Chondrocyte (in vitro differentiated cells): ENCODE data around the gene RAB7B. TPM values are rescaled to one million over a fixed set of nuclear protein-coding genes. Genes with fewer than 3 reads are reported as not detected.

Experiments
- DNase-seq: peaks from one replicate; pipeline ENCODE4 v3.0.0; 2021; ENCODE audit warnings: mixed read lengths, low spot score
- H3K27ac Mint-ChIP-seq: one replicate; pipeline ENCODE4 v1.8.0; 2021; ENCODE audit warnings: mild to moderate bottlenecking, moderate library complexity, mixed read lengths; ENCODE audit not compliant: unreplicated experiment
- H3K27me3 Mint-ChIP-seq: 2 replicates; pipeline ENCODE4 v1.8.0; 2021; ENCODE audit warnings: low read depth, mixed read lengths
- H3K36me3 Mint-ChIP-seq: 2 replicates; pipeline ENCODE4 v1.8.0; 2021; ENCODE audit warnings: low read depth, mixed read lengths
- H3K4me1 Mint-ChIP-seq: 2 replicates; pipeline ENCODE4 v1.8.0; 2021; ENCODE audit warnings: low read depth, mild to moderate bottlenecking, mixed read lengths
- H3K4me3 Mint-ChIP-seq: one replicate; pipeline ENCODE4 v1.8.0; 2021; ENCODE audit warnings: mild to moderate bottlenecking, moderate library complexity, mixed read lengths; ENCODE audit not compliant: unreplicated experiment
- H3K9me3 Mint-ChIP-seq: 2 replicates; pipeline ENCODE4 v1.8.0; 2021; ENCODE audit warnings: low read depth, mixed read lengths
- total RNA-seq: library from RNA; stranded (reverse); gene quantifications from 3 replicates; pipeline ENCODE4 v1.2.1, GENCODE V29; 2021
- TF ChIP-seq, protein P1 (sequence below): fragments of 200-600 bp; sonication (generic); IDR thresholded peaks from 2 replicates; pipeline ENCODE4 v1.5.0; 2021; ENCODE audit warnings: antibody characterized with exemption, mild to moderate bottlenecking, moderate library complexity

The RAB7B gene
- total RNA-seq, 1 donor from 2014 or later: 4.5 TPM

DNA sequence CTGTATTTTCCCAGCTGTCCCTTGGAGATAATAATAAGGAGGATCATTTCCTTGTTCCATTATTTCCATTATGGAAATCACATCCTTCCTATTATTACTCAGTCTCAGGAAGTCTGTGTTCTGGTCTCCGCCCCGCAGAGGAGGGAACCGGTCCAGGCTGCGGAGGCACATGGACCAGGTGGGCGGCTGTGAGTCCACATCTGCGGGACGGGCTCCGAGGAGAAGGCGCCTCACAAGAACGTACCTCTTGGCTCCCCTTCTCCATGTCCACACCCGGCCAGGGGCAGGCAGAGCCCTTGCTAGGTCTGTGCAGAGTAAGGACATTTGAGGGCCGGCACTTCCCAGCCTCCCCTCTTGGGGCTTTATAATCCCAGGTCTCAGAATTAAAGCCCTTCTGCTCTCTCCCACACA lies 14.6 kb downstream of the RAB7B start:
- H3K36me3 Mint-ChIP-seq: peaks cover 24% of the 10 kb centered on the region
- DNase-seq: no peak
- H3K9me3 Mint-ChIP-seq: no peaks in the 10 kb centered on the region
- H3K4me3 Mint-ChIP-seq: no peak overlapping the region
- H3K27ac Mint-ChIP-seq: no peak overlapping the region
- H3K4me1 Mint-ChIP-seq: peaks cover 20% of the 10 kb centered on the region
- no peaks in the 10 kb centered on the region for H3K27me3 Mint-ChIP-seq
- TF ChIP-seq, protein P1, sequence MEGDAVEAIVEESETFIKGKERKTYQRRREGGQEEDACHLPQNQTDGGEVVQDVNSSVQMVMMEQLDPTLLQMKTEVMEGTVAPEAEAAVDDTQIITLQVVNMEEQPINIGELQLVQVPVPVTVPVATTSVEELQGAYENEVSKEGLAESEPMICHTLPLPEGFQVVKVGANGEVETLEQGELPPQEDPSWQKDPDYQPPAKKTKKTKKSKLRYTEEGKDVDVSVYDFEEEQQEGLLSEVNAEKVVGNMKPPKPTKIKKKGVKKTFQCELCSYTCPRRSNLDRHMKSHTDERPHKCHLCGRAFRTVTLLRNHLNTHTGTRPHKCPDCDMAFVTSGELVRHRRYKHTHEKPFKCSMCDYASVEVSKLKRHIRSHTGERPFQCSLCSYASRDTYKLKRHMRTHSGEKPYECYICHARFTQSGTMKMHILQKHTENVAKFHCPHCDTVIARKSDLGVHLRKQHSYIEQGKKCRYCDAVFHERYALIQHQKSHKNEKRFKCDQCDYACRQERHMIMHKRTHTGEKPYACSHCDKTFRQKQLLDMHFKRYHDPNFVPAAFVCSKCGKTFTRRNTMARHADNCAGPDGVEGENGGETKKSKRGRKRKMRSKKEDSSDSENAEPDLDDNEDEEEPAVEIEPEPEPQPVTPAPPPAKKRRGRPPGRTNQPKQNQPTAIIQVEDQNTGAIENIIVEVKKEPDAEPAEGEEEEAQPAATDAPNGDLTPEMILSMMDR: no peak

DNA sequence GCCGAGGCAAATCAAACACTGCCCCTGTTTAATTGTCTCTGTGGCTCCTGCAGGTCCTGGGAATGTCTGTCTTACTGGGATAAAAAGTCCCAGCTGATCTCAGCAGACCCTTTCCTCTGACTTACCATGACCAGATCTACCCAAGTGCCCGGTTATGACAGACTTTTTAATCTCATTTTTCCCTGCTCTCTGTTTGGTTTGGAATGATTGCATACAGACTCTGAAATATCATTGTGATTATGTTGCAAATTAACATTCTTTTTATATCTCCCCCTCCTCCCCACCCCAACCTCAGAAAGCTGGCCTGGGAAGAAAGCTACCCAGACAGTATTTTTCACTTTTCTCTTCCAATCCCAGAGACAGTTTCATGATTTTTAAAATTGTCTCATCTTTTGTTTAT lies 16.3 kb downstream of the RAB7B start:
- TF ChIP-seq, protein P1: no peak
- no peaks in the 10 kb centered on the region for H3K9me3 Mint-ChIP-seq
- peaks cover 20% of the 10 kb centered on the region for H3K4me1 Mint-ChIP-seq
- no peak for DNase-seq
- H3K27ac Mint-ChIP-seq: peak overlapping the region; percentile 71
- H3K36me3 Mint-ChIP-seq: peaks cover 24% of the 10 kb centered on the region
- H3K27me3 Mint-ChIP-seq: no peaks in the 10 kb centered on the region
- no peak overlapping the region for H3K4me3 Mint-ChIP-seq

DNA sequence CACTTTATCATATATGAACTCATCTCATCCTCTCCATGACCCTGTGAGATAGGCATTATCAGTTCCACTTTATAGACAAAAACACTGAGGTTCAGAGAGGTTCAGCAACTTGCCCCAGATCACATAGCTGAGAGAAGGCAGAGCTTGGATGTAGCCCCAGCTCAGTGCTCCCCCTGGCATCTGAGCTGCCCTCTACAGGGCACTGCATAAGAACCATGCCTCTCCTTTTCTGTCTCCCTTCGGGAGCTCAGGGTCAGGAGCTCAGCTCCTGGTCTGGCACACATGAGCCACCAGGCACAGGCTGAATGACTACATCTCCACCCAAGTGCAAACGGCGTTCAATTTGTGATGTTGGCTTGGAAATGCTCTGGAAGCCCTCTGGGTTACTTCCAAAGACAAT lies 16.9 kb downstream of the RAB7B start:
- TF ChIP-seq, protein P1: no peak
- H3K27ac Mint-ChIP-seq: peak overlapping the region; percentile 71
- H3K4me1 Mint-ChIP-seq: peaks cover 17% of the 10 kb centered on the region
- peaks cover 19% of the 10 kb centered on the region for H3K36me3 Mint-ChIP-seq
- H3K9me3 Mint-ChIP-seq: no peaks in the 10 kb centered on the region
- no peak overlapping the region for H3K4me3 Mint-ChIP-seq
- no peaks in the 10 kb centered on the region for H3K27me3 Mint-ChIP-seq
- no peak for DNase-seq

DNA sequence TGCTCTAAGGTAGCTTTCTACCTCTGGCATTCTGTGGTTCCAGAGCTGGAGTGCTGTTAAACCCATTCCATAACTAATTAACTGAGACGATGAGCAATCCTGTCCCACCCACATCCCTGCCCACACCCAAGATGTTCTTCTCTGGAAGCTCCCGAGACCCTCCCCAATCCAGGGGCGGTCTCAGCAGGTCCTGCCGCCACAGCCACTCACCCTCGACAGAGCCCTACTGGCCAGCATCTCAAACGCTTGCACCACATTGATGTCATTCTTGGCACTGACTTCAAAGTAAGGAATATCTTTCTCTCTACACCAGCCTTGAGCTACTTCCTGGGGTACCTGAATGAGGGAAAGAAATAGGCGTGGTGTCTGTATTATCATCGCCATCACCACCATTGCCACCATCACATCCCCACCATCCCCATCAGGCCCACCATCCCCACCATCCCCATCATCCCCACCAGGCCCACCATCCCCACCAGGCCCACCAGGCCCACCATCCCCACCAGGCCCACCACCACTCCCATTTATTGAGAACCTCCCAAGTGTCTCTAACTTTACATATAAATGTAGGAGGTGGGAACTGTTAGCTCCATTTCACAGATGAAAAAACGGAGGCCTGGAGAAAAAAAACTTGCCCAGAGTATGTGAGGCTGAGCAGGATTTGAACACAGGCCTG lies 17.7 kb downstream of the RAB7B start:
- DNase-seq: no peak
- Mint-ChIP-seq H3K4me3 (no peak overlapping the region), H3K27ac (no peak overlapping the region), H3K36me3 (peaks cover 15% of the 10 kb centered on the region), H3K9me3 (no peaks in the 10 kb centered on the region), H3K27me3 (no peaks in the 10 kb centered on the region), H3K4me1 (peaks cover 14% of the 10 kb centered on the region)
- TF ChIP-seq, protein P1: no peak

DNA sequence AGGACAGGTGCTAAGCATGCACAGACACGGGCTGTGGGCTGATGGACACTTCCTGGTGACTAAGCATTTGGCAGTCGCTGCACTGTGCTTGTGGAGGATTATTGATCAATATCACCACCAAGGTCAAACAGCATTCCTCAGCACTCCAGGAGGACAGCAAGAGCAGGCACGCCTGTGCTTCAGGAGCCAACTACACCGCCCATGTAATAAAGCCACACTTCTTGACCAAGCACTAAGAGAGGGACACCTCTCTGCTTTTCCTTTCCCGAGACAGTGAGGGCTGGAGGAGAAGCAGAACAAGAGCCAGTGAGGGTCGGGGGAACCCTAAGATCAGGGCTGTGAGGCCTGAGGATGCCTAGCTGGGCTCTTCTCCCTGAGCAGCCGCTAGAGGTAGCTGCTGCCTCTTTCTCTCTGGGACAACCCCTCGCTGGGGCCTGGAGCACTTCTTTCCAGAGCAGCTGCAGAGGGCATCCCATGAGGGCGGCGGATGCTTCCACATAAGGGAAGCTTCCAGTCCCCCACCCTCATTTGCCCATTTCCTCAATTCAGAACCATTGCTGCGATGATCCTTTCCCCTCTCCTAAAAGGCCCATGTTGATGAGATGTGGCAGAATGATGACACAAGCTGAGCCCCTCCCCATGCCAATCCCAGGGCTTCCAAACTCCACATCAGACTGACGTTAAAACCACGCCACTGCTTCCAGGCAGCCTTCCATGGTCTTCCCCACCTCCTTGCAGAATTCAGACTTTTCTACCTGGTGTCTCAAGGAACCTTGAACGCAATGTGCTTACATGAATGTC lies 19.1 kb downstream of the RAB7B start:
- peaks cover 10% of the 10 kb centered on the region for H3K36me3 Mint-ChIP-seq
- no peak overlapping the region for H3K4me3 Mint-ChIP-seq
- H3K4me1 Mint-ChIP-seq: peaks cover 14% of the 10 kb centered on the region
- peak; percentile 90 for DNase-seq
- H3K9me3 Mint-ChIP-seq: no peaks in the 10 kb centered on the region
- TF ChIP-seq, protein P1: peak; percentile 88
- H3K27me3 Mint-ChIP-seq: no peaks in the 10 kb centered on the region
- no peak overlapping the region for H3K27ac Mint-ChIP-seq
